HepG2 (cell line): ENCODE data around the gene RABL2A. TPM values are rescaled to one million over a fixed set of nuclear protein-coding genes. Genes with fewer than 3 reads are reported as not detected.

ENCODE experiments used
- AHR ChIP-seq: IDR thresholded peaks from 2 replicates; pipeline ENCODE4 v1.6.1; 2018; ENCODE audit warnings: missing genetic modification reagents, missing compliant biosample characterization
- HOXA3 ChIP-seq: sonication (generic); formaldehyde crosslinking; IDR thresholded peaks from 2 replicates; pipeline ENCODE4 v1.5.0; 2020; ENCODE audit warnings: missing genetic modification reagents
- MEIS2 ChIP-seq: sonication (generic); formaldehyde crosslinking; IDR thresholded peaks from 2 replicates; pipeline ENCODE4 v1.9.0; 2021; ENCODE audit warnings: mild to moderate bottlenecking, missing genetic modification reagents
- MLX ChIP-seq: IDR thresholded peaks from 2 replicates; pipeline ENCODE4 v1.6.1; 2016
- MLXIP ChIP-seq: sonication (generic); formaldehyde crosslinking; IDR thresholded peaks from 2 replicates; pipeline ENCODE4 v1.9.0; 2021; ENCODE audit warnings: missing genetic modification reagents, borderline replicate concordance
- MTERF4 ChIP-seq: sonication (generic); formaldehyde crosslinking; IDR thresholded peaks from 2 replicates; pipeline ENCODE4 v1.8.0; 2023; ENCODE audit warnings: mild to moderate bottlenecking, missing genetic modification reagents
- MTF2 ChIP-seq: sonication (generic); formaldehyde crosslinking; IDR thresholded peaks from 2 replicates; pipeline ENCODE4 v1.5.0; 2020; ENCODE audit warnings: missing genetic modification reagents, borderline replicate concordance
- MYNN ChIP-seq: sonication (generic); formaldehyde crosslinking; IDR thresholded peaks from 2 replicates; pipeline ENCODE4 v1.4.0; 2020; ENCODE audit warnings: mild to moderate bottlenecking, low read depth, missing genetic modification reagents
- SP2 ChIP-seq: sonication (generic); formaldehyde crosslinking; IDR thresholded peaks from 2 replicates; pipeline ENCODE4 v1.5.1; 2020; ENCODE audit warnings: mild to moderate bottlenecking, missing genetic modification reagents
- XBP1 ChIP-seq: sonication (generic); formaldehyde crosslinking; IDR thresholded peaks from 2 replicates; pipeline ENCODE4 v1.5.0; 2020; ENCODE audit warnings: missing genetic modification reagents
- ZFP90 ChIP-seq: sonication (generic); formaldehyde crosslinking; IDR thresholded peaks from 2 replicates; pipeline ENCODE4 v1.8.0; 2022; ENCODE audit warnings: missing genetic modification reagents, mild to moderate bottlenecking, inconsistent platforms, borderline replicate concordance
- ZHX2 ChIP-seq, 2 experiments: sonication (generic) in 1 of 2; formaldehyde crosslinking in 1 of 2; IDR thresholded peaks; 2 replicates each; pipeline versions ENCODE4 v1.6.1 to v1.9.0; 2014 to 2022; ENCODE audit warnings: antibody characterized with exemption in 1 of 2, borderline replicate concordance in 1 of 2, inconsistent platforms in 1 of 2, low read depth in 1 of 2, missing genetic modification reagents in 1 of 2
- ZNF781 ChIP-seq: sonication (generic); formaldehyde crosslinking; IDR thresholded peaks from 2 replicates; pipeline ENCODE4 v1.5.1; 2020; ENCODE audit warnings: borderline replicate concordance, mild to moderate bottlenecking, missing genetic modification reagents; ENCODE audit errors: not compliant biosample characterization
- ZSCAN5A ChIP-seq: sonication (generic); formaldehyde crosslinking; IDR thresholded peaks from 2 replicates; pipeline ENCODE4 v1.8.0; 2022; ENCODE audit warnings: mild to moderate bottlenecking, missing genetic modification reagents, borderline replicate concordance
- polyA plus RNA-seq, 8 experiments: library from polyadenylated mRNA; depleted of rRNA in 3 of 8; stranded (reverse) in 7 of 8; unstranded in 1 of 8; fragments of >200 nt; fragmentation: Illumina TruSeq in 4 of 8; extraction: Trizol in 4 of 8; gene quantifications; 2 replicates each; pipeline versions ENCODE4 v1.2.1 to v1.2.3, GENCODE V29; 2011 to 2016; ENCODE audit warnings: low read depth in 4 of 8, missing spikeins in 1 of 8, mixed read lengths in 1 of 8; ENCODE audit not compliant: insufficient read depth in 1 of 8
- total RNA-seq, 5 experiments: library from RNA; depleted of rRNA; stranded (reverse); fragments of >200 nt; fragmentation: Illumina TruSeq; extraction: Trizol; gene quantifications; 2 replicates each; pipeline ENCODE4 v1.2.3, GENCODE V29; 2016; ENCODE audit warnings: low read depth in 1 of 5

The RABL2A gene
- total and polyA plus RNA-seq, 2 of the 13 experiments (the other 11 are each of a cell fraction or from before 2014, with no cell fraction given), result 9.6 to 13.4 TPM

GRCh38 chr2:113583521-113584225 lies 43.4 kb upstream of the RABL2A start (continued):
- TF ChIP-seq MTERF4, result peak; percentile 98
- TF ChIP-seq XBP1 (CRISPR knock-in tag), result peak; percentile 45; the same call in 1 of the 2 replicates
- peak; percentile 99 for TF ChIP-seq AHR (CRISPR knock-in tag)
- TF ChIP-seq MEIS2, result peak; percentile 98
- TF ChIP-seq MYNN, result peak; percentile 93; the same call in 1 of the 2 replicates
- peak; percentile 88 for TF ChIP-seq ZSCAN5A (CRISPR knock-in tag)
- TF ChIP-seq ZNF781 (CRISPR knock-in tag), result peak; percentile 64
- peak; percentile 82 for TF ChIP-seq MLX (CRISPR knock-in tag)
- TF ChIP-seq MTF2 (CRISPR knock-in tag), result peak; percentile 98
- peak; percentile 97 for TF ChIP-seq ZFP90 (CRISPR knock-in tag)
- peak; percentile 70 for TF ChIP-seq SP2 (CRISPR knock-in tag)
- TF ChIP-seq ZHX2 (IDR thresholded peaks at IDR 0.05; ENCODE audit: low read depth), result peak; percentile 70; the same call in 1 of the 2 replicates
- peak; percentile 90 for TF ChIP-seq ZHX2 (CRISPR knock-in tag; IDR thresholded peaks at IDR 0.05; ENCODE audit: borderline replicate concordance)
- peak; percentile 73; the same call in 1 of the 2 replicates for TF ChIP-seq MLXIP
- TF ChIP-seq HOXA3 (CRISPR knock-in tag), result peak; percentile 95
